Glomerular endothelial cell (primary cell): ENCODE measurements around the gene SLC39A11. TPM values are rescaled to one million over a fixed set of nuclear protein-coding genes. Genes with fewer than 3 reads are reported as not detected.

ENCODE experiments used
- DNase-seq: peaks from one replicate; pipeline ENCODE4 v3.0.0-alpha.2; 2011; ENCODE audit warnings: low read depth, low spot score; ENCODE audit errors: extremely low read depth
- total RNA-seq: library from RNA; depleted of rRNA; stranded (reverse); fragments of >200 nt; gene quantifications from 2 replicates; pipeline ENCODE4 v1.2.3, GENCODE V29; 2015

The SLC39A11 gene
- total RNA-seq, 1 donor from 2014 or later = 5.8 TPM

DNA sequence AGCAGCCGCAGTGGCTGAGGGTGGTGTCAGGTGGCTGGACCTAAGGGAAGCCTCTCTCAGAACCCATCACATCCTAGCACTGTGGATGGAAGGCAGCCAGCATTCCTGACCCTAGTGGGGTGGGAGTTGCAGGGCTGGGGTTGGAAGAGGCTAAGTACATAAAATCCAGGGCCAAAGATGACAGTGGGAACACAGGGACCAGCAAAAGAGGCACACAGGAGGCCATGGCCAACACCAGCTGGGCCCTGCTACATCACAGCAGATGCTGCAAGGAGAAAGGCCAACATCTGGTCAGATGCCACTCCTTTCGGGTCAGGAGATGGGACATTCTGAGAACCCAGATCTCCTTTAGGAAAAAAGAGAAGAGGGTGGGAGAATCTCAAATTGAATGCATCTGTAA, 415.4 kb downstream of the SLC39A11 start:
- no peak for DNase-seq

DNA sequence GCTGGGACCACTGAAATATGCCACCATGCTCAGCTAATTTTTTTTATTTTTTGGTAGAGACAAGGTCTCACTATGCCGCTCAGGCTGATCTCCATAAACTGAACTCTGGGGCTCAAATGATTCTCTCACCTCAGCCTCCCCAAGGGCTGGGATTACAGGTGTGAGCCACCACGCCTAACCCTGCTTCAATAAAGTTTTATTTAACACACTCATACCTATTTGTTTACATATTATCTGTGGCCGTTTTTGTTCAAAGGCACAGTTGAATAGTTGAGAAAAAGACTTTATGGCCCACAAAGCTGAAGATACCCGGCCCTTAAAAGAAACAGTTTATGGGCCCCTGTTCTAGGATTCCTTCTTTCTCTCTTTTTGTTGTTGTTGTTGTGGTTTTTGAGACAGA, 419.8 kb downstream of the SLC39A11 start:
- DNase-seq = no peak

DNA sequence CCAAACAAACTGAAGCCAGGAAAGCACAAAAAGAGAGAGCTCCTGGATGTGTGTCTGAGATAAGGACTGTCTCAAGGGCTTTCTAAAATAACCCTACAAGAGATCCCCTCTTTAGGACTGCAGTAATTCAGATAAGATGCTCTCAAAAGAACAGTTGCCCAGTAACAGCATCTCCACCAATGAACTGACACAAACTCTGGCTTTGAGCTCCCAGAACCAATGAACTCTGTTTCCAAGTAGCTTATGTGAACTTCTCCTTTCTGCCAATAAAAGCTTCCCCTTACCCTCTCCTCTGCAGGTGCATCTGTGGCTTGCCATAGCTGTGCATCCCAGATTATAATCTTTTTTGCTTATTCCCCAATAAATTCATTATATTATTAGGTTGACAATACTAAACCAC, 421.5 kb downstream of the SLC39A11 start:
- no peak for DNase-seq

DNA sequence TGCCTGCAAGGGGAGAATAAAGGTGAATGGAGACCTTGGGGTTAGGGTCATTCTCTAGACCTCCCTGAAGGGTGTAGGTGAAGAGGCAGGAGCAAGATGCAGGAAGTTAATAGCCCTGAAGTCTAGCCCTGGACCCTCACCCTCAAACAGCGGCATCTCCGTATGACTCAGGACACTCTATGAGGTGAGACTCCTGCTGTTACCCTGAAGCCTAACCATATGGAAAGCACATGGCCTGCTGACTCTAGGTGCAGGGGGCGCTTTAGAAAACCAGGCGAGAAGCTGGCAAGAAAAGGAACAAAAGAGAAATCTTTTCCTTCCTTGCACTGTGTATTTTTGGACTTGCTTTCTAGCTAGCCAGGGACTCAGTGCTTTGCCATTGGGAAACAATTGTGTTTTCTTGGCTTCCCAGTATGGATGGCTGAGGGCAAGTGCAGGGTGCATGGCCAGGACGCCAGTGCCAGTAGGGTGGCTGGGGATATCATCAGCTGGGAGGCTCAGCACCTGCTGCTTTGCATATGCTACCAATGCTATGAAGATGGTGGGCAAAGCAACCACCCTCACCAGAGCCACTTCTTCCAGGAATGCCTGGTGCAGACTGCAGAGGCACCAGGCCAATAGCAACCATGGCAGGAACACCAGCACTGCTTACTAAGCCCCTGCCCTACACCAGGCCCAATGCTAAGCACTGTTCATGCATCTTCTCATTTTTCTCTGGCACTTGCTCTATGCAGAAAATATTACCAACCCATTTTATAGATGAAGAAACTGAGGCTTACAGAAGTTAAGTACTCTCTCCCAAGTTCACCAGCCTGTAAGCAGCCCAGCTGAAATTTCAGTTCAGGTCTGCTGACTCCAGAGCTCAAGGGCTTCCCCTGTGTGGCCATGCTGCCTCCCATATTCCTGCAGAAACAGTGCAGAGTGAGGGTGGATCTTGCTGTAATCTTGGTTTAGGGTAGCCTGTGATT, 425.1 kb downstream of the SLC39A11 start:
- DNase-seq = no peak

DNA sequence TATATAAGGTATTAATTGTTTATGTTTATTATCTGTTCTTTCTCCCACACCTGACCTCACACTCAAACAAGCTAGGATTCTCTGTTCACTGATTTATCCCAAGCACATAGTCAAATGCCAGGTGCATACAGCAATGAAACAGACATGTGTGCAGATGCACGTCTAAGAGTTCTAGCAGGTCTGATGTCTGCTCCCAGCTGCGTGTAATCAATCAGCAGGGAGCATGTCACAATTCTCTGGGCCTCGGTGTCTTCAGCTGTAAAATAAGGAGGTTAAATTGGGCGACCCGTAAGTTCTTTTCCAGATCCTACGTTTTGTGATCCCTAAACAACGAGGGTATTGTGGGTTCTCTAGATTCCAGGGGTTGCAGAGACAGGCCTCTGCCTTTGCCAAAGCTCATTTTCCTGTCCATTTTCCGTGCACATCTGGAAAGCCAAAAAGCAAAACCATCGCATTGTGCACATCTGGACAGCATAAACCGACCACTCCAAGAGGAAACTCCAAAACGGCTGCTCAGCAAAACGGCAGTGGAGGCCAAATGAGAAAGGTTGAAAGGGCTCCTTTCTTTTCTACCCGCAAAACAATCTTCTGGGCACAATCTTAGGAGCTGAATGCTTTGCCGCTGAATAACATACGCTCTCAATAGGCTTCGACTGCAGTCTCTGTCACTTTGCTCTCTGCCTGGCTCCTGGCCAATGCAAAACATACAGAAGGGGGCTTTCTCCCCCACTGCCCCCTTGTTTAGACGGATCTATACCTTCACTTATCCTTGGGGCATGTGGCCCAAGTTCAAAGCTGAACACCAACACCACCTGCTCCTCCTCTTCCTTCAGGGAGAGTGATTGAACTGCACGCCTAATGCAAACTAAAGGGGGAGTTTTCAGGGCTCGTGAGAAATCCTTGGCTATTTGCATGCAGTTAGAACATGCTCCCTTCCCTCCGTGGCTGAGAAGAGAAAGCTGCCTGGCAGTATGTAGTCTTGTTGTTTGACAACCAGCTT, 426.3 kb downstream of the SLC39A11 start:
- no peak for DNase-seq

DNA sequence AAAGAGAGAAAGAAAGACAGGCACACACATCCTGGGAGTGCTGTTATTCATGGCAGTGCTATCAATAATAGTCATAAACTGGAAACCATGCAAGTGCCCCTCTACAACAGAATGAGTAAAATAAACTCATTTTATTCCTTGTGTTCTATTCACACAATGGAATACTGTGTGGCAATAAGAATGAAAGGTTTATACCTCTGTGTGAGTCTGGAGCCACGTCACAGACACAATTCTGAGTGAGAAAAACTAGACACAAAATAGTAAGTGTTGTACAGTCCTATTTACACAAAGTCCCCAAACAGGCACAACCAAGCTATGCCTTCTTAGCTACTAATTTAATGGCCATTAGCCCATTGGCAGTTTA, 429.7 kb downstream of the SLC39A11 start:
- no peak for DNase-seq

DNA sequence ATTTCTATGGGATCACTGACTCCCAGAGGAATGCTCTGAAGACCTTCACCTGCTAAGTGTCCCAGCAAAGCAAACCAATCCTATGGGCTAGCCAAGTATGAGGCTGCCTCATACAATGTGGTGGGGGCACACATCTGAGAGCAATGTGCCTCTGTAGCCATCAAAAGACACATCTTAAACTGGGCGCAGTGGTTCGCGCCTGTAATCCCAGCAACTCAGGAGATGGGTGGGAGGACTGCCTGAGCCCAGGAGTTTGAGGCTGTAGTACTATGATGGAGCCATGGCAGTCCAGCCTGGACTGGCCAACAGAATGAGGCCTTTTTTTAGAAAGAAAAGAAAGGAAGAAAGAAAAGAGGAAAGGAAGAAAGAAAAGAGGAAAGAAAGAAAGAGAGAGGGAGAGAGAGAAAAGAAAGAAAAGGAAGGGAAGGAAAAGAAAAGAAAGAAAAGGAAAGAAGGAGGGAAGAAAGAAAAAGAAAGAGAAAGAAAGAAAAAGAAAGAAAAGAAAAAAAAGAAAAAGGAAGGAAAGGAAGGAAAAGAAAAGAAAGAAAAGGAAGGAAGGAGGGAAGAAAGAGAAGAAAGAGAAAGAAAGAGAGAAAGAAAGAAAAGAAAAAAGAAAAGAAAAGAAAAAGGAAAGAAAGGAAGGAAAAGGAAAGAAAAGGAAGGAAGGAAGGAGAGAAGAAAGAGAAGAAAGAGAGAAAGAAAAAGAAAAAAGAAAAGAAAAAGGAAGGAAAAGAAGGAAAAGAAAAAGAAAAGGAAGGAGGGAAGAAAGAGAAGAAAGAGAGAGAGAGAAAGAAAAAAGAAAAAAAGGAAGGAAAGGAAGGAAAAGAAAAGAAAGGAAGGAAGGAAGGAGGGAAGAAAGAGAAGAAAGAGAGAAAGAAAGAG, 430.3 kb downstream of the SLC39A11 start:
- DNase-seq = no peak

DNA sequence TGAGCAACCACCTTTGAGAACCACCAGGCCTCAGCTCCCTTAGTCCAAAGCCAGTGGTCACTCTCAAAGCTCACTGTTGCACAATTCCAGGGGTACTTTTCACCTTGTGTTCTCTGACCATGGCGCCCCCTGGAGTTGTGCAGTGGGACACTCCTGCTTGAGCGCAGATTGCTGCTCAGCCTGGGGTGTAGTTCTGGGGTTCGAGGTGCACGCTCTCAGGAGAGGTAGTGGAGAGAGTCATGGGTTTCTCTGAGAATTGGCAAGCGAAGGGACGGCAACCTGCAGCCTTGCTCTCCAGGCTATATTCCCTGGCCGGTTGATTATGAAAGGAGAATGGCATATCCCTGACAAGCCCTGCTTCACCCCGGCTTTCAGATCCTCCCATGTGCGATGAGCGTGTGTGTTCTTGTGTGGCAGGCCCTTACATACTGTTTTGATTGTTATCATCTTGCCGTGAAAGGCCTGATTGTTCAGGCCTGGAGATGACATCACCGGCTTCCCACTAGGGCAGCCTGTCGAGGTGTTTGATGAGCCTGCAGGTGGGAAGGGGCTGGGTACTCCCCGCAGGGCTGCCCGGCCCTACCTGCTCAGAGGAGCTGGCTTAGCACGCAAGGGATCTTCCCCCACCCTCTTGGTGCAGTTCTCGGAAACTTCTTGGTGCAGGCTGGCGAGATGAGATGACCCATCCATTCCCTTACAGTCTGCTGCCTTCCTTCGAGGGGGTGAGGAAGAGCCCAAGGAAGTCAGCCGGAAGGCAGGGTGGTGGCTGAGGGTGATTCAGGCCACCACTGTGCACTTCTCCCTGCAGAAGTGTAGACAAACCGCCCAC, 431.2 kb downstream of the SLC39A11 start:
- no peak for DNase-seq

DNA sequence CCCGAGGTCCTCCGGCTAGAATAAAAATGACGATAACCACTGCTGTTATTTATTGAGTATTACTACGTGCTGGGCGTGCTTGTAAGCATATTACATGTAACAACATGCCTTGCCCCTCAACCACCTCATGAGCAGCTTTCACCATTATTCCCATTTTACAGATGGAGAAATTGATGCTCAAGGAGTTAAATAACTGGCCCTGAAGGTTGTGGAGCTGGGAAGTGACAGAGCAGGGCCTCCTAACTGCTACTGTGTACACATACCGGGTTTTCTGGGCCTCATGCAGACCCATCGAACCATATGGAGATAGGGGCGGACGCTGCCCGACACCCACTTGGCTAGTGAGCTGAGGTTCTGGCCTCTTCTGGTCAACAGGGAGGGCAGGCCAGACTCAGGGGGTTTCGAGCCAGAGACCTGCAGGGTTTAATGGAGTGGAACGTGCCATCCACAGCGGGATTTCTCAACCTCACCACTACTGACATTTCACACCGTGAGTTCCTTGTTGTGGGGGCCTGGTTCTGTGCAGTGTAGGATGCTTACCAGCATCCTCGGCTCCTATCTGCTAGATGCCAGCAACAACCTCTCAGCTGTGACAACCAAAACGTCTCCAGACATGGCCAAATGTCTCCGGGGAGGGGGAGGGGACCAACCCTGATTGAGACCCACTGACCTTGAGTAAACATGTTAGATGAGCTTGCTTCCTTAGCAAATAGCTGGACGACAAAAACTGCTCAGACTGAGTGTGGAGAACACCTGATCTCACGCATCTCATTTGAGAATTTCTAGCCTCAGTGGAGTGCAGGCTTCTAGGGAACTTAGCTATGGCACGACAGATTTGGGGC, 432.0 kb downstream of the SLC39A11 start:
- DNase-seq = no peak

DNA sequence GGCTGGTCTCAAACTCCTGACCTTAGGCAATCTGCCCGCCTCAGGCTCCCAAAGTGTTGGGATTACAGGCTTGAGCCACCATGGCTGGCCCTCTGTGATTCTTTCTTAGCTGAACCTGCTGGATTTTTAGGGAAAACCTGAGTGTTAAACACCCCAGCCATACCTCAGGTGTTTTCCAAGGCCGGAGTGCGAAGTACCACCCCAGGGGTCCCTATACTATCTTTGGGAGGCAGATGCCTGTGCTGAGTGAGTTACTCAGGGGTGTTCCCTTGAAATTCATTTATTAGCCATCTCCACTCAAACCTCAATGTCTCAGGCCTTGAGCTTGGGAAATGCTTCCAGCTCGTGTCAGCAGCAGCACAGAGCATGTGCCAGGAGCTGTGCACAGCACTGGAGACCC, 432.7 kb downstream of the SLC39A11 start:
- no peak for DNase-seq

DNA sequence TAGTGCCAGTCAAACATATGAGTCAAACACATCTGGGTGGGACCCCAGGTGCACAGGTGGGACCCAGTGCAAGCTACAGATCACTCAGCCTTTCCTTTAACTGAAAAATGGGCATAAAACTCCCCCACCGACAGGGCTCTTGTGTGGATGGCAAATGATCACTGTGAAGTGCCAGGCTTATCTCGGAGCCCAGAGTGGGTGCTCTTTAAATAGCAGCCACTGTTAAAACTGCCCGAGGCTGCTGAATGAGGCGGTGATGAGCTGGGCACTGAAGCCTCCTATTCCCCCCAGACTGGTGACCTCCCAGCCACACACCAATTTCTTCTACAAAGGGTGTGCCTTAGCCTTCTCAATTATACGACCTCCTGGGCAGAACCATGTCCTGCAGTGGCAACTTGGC, 433.8 kb downstream of the SLC39A11 start:
- no peak for DNase-seq

DNA sequence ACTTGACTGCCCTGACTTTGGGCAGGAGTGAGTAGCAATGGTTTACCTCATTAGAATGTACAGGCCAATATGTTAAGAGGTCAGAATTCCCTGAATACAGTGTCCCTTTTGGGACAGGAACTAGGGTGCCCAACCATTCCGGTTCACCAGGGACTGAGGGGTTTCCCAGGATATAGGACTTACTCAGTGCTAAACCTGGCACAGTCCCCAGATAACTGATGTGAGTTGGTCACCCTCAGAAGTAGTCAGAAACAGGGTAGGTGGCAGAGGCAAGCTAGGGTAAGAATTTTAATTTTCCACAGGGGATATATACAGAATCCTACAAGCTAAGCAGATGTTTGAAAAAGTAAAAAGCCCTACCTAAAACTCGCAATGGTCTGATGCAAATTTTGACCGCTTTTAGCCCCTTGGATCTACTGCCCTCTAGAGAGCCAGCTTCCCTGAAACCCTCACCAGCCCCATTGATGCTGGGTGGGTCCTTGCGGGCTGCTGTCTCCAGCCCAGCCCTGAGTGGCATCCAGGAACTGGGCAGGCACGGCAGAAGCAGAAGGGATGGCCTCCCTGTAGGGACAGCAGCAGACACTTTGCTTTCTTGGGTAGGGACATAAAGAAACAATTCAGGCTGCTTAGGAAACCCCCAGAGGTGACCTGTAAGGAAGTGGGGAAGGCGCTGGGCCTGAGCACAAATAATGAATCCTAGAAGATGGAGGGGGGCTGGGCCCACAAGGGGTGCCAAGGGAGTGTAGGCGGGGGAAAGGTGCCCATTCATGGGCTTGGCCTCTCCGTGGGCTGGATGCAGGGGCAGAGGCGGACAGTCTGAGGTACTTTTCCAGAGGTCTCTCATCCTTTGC, 434.8 kb downstream of the SLC39A11 start:
- DNase-seq = no peak

DNA sequence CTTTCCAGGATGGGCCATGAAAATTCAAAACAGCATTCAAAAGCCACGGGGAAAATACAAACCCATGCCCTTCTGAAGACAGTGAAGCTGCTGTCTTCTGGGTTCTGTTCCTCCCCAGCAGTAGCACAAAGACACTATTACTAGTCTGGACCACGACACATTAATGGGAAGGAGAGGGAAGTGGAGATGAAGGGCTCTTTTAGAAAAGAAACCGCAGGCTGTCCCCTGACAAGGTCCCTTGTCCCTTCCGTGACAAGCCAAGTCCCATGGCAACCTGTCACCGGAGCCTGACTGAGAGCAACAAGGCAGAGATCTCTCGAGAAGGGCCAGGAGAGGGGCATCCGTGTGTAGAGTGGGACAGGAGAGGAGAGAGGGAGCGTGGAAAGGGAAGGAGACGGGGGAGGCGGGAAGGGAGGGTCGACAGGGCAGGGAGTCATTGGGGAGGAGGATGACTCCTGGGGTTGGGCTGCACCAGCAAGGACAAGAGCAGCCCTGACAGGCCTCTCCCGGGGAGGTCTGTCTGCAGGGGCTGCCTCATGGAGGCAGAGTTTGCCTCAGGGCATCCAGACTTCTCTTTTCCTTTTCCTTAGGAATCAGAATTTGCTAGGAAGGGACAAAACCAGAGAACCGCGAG, 436.2 kb downstream of the SLC39A11 start:
- no peak for DNase-seq

DNA sequence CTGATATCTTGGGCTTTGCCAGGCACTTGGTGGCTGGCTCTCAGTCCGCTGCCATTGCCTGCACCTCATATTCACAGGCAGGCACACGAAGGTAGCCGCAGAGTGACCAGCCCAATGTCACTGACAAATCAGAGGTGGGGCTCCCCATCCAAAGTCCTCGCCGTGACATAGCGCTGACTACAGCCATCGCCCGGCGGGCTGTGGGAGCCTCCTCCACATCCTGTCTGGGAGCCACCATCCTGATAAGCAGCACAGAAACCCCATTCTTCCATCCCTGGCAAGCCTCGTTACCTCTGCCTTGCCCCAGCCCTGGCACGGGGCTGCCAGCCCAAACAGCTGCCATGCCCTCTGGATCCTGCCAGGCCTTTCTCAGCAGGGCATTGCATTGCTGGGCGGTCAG, 437.8 kb downstream of the SLC39A11 start:
- no peak for DNase-seq

DNA sequence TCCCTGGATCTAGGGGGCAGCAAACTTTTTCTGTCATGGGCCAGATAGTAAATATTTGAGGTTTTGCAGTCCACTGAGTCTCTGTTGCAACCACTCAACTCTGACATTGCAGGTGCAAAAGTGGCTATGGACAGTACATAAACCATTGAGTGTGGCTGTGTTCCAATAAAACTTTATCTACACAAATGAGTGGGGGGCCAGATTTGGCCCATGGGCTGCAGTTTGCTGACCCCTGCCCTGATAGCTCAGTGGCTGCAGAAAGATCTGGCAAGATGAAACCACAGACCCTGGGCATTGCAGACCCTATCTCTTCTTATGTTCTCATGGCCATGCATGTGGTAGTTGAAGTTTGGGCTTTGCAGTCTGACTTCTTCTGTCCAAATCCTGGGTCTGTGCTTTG, 440.5 kb downstream of the SLC39A11 start:
- DNase-seq = no peak

DNA sequence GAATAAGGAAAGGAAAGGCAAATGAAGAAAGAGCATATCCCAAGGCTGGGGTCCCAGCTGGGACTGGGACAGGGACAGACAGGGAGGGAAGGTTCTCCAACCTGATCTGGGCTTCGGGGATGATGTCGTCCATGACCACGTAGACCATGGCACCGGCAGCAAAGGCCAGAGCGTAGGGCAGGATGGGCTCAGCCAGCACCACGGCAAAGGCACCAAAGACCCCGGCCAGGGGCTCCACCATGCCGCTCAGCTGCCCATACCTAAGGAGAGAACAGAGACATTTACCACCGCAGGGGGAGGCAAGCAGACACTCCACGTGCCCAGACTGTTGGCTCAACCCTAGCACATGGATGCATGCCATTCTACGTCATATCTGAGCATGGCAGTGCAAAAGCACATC, 443.8 kb downstream of the SLC39A11 start:
- DNase-seq = no peak

DNA sequence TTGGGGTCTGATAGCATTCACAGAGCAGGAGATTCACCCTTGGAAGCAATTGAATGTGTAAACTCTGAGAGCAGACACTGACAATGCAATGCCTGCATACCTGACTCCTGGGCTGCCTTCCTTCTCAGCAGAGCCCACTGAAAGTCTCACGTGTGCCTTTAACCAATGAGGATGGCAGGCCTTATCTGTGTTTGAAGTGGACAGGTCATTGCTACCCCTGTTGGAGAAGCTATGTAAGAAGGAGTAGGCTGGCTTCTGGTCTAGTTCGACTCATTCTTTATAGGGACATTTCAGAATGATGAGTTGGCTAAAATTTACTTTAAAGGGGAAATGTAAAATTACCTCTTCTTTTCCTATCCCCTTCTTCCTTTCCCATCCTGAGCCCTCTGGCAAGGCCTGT, 446.3 kb downstream of the SLC39A11 start:
- DNase-seq = no peak
